T-helper 17 cell (primary cell): ENCODE results near the gene AFF3. TPM values are rescaled to one million over a fixed set of nuclear protein-coding genes. Genes with fewer than 3 reads are reported as not detected.

Source experiments
- ATAC-seq: fragments of 150-1000 bp; cut with Tn5 transposase; 2 replicates; pipeline ENCODE4 v1.10.0; 2021; ENCODE audit warnings: mild to moderate bottlenecking, moderate library complexity
- DNase-seq, 3 donors: peaks; one replicate each; pipeline versions ENCODE4 v3.0.0 to v3.0.0-alpha.2; 2020 to 2021
- H3K9me3 ChIP-seq: one replicate; pipeline ENCODE4 v1.7.0; 2013; ENCODE audit warnings: low read length, mild to moderate bottlenecking; ENCODE audit not compliant: control insufficient read depth, poor library complexity, severe bottlenecking
- H3K27ac Mint-ChIP-seq: one replicate; pipeline ENCODE4 v1.8.0; 2022; ENCODE audit warnings: mild to moderate bottlenecking, moderate library complexity, mixed read lengths
- H3K27me3 Mint-ChIP-seq: one replicate; pipeline ENCODE4 v1.8.0; 2022; ENCODE audit warnings: mixed read lengths
- H3K36me3 Mint-ChIP-seq: one replicate; pipeline ENCODE4 v1.8.0; 2022; ENCODE audit warnings: low read depth, mixed read lengths
- H3K4me1 Mint-ChIP-seq: one replicate; pipeline ENCODE4 v1.8.0; 2022; ENCODE audit warnings: mild to moderate bottlenecking, mixed read lengths
- H3K4me3 Mint-ChIP-seq: one replicate; pipeline ENCODE4 v1.8.0; 2022; ENCODE audit warnings: mild to moderate bottlenecking, moderate library complexity, mixed read lengths
- total RNA-seq, 4 donors: library from RNA in 2 of 4; stranded (reverse) in 2 of 4; gene quantifications; one replicate each; pipeline ENCODE4 v1.2.3 and lab custom pipeline; 2022 to 2026

The AFF3 gene
- total RNA-seq, 2 donors from 2014 or later, result 6.5 to 14.4 TPM

DNA sequence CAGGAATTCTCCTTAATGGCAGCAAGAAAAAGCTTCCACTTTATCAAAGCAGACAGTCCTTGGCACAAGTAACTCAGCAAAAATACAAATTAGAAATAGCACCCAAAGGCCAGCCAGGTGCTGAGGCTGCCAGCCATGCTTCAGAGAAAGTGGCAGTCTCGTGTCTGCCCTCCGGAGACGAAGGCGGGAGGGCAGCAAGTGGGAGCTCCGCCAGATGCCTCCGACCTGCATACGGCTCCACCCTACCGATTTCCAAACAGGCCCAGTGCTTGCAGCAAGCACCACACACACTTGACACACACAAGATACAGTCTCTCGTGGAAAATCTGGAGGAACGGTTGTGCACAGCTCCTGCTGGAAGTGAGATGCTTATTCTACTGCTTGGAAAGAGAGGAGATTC, 517.7 kb downstream of the AFF3 start:
- Mint-ChIP-seq H3K27me3 (peaks cover 11% of the 10 kb centered on the region), H3K4me1 (no peaks in the 10 kb centered on the region), H3K36me3 (no peaks in the 10 kb centered on the region), H3K4me3 (no peak overlapping the region), H3K27ac (no peak overlapping the region)
- DNase-seq, result no peak
- no peaks in the 10 kb centered on the region for H3K9me3 ChIP-seq
- no peak for ATAC-seq

DNA sequence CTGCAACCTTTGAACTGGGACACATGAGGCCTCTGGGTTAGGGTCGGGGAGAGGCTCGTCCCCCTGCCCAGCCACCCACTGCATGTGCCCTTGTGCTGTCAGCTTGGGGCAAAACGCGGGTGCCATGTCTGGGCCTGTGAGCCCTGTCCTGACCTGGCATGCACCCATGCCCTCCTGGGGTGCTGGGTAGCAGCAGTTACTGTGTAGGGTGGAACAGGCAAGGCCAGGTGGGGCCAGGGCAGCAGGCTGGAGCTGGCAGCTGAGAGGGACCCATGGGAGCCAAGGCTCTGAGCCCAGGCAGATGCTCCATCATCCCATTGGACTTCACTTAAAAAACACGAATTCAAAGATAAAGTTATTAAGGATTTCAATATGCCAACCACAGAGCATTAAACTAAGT, 518.8 kb downstream of the AFF3 start:
- DNase-seq (no peak), ATAC-seq (no peak)
- H3K27ac Mint-ChIP-seq, result no peak overlapping the region
- no peaks in the 10 kb centered on the region for H3K9me3 ChIP-seq
- H3K36me3 Mint-ChIP-seq, result no peaks in the 10 kb centered on the region
- peaks cover 2% of the 10 kb centered on the region for H3K4me1 Mint-ChIP-seq
- peaks cover 11% of the 10 kb centered on the region for H3K27me3 Mint-ChIP-seq
- no peak overlapping the region for H3K4me3 Mint-ChIP-seq

DNA sequence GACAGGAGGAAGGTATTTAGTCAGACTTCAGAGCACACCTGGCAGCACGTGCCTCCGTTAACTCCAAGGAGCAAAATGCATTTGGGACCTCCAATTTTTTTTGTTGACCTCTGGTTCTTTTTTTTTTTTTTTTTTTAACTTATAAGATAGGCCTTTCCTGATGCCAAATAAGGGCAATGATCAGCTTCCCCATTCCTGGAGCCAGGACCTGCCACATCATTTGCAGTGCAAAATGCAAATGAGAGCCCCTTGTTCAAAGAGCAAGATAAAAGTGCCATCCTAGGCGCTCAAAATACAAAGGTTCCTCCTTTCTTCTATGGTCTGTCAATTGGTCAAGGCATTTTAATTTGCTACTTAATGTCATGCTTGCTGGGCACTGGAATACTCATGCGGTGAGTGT, 519.4 kb downstream of the AFF3 start:
- DNase-seq, result no peak
- H3K9me3 ChIP-seq, result no peaks in the 10 kb centered on the region
- Mint-ChIP-seq H3K27me3 (peaks cover 11% of the 10 kb centered on the region), H3K4me3 (no peak overlapping the region), H3K36me3 (no peaks in the 10 kb centered on the region), H3K27ac (no peak overlapping the region), H3K4me1 (peaks cover 4% of the 10 kb centered on the region)
- ATAC-seq, result no peak

DNA sequence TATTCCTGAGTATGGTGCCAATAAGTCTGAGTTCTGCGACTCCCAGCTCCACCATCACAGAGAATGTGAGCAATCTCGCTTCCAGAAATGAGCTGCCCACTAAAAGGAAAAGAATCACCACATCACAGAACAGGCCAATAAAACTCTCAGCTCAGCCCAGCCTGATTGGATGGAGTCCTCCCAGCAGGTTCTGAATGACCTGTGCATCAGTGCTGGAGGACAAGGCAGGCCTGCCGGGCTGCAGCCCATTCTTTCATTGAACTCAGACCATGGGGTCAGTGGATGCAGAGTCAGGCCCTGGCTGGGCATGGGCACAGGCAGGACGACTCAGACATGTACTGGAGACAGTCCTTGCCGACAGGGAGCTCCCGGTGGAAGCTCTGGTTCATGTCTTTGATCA, 519.9 kb downstream of the AFF3 start:
- H3K27me3 Mint-ChIP-seq, result peaks cover 11% of the 10 kb centered on the region
- DNase-seq (no peak), ATAC-seq (no peak)
- H3K9me3 ChIP-seq, result no peaks in the 10 kb centered on the region
- no peaks in the 10 kb centered on the region for H3K36me3 Mint-ChIP-seq
- H3K4me3 Mint-ChIP-seq, result no peak overlapping the region
- H3K4me1 Mint-ChIP-seq, result peaks cover 4% of the 10 kb centered on the region
- no peak overlapping the region for H3K27ac Mint-ChIP-seq

DNA sequence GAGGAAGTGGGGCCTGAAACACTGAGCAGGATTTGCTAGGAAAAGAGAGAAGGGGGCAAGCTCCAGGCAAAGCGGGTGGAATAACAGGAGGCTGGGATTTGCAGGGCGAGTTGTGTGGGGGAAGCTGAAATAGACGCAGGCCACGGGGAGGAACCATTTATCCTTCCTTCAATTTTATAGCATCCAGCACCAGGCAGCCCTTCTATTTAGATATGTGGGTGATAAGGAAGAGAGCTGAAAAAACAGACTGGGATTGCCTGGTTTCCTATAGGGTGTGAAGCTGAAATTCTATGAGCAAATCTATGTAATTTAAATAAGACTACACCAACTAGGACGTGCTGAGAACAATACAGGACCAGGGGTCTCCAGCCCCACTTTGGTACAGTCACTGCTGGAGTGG, 520.6 kb downstream of the AFF3 start:
- no peak for DNase-seq
- Mint-ChIP-seq H3K36me3 (no peaks in the 10 kb centered on the region), H3K27ac (no peak overlapping the region), H3K4me3 (no peak overlapping the region), H3K4me1 (peaks cover 4% of the 10 kb centered on the region), H3K27me3 (peaks cover 11% of the 10 kb centered on the region)
- no peaks in the 10 kb centered on the region for H3K9me3 ChIP-seq
- no peak for ATAC-seq

DNA sequence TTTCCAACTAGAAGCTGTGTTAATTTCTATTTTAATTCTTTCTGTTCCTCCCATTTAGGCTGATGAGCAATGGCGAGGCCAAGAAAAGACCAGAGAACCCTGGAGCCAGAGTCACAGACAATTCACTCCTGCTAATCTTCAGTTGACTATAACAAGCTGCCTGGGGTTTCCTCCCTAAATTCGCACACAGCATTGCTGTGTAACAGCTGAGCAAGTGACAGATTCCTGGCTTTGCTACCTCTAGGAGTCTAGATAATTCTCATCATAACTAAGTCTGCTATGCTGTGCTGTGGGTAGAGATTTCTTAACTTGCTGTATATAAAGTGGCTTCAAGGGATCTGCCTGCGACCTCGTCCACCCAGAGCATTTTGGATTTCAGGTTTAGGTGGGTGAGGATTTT, 521.3 kb downstream of the AFF3 start:
- DNase-seq (no peak), ATAC-seq (no peak)
- Mint-ChIP-seq H3K4me3 (no peak overlapping the region), H3K27me3 (peaks cover 11% of the 10 kb centered on the region), H3K36me3 (no peaks in the 10 kb centered on the region), H3K4me1 (peaks cover 4% of the 10 kb centered on the region), H3K27ac (no peak overlapping the region)
- H3K9me3 ChIP-seq, result no peaks in the 10 kb centered on the region

DNA sequence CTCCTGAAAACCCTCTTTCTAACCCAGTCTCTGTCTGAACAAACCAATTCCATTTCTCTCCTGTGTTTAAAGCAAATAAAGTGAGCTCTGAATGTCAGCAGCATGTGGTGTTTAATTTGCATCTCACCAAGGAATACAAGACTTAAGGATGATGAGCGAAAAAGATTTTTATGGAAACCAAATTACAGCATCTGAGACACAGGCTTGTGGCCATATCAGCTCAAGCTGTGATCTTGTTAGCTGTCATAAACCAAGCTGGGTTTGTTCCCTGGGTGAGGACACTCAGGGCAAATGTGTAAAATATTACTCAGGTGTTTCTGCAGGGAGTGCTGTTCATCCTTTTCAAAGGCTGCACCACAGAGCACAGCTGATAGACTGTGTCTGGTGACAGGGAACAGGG, 523.2 kb downstream of the AFF3 start:
- Mint-ChIP-seq H3K27ac (no peak overlapping the region), H3K36me3 (no peaks in the 10 kb centered on the region), H3K4me3 (no peak overlapping the region), H3K27me3 (peaks cover 11% of the 10 kb centered on the region), H3K4me1 (peaks cover 4% of the 10 kb centered on the region)
- DNase-seq, result no peak
- no peak for ATAC-seq
- no peaks in the 10 kb centered on the region for H3K9me3 ChIP-seq

DNA sequence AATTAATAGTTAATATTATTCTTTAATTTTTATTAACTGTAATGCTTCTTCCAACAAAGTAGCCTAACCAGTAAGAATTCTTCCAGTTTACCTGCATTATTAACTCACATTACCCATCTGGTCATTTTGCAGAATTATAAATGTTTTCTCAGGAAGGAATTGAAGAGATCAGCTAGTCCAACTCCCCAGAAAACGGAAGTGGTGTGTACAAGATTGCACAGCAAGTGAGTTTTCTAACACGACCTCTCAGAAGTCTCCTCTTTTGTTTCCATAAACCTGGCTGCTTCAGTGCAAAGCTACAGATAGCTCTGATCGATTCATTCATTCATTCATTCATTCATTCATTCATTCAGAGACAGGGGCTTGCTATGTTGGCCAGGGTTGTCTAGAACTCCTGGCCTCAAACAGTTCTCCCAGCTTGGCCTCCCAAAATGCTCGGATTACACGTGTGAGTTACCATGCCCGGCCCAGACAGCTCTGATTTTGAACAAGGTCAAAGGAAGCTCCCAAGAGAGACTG, 523.8 kb downstream of the AFF3 start:
- Mint-ChIP-seq H3K36me3 (no peaks in the 10 kb centered on the region), H3K27me3 (peaks cover 15% of the 10 kb centered on the region), H3K4me3 (no peak overlapping the region), H3K27ac (no peak overlapping the region), H3K4me1 (peaks cover 4% of the 10 kb centered on the region)
- ATAC-seq (no peak), DNase-seq (no peak)
- H3K9me3 ChIP-seq, result no peaks in the 10 kb centered on the region

DNA sequence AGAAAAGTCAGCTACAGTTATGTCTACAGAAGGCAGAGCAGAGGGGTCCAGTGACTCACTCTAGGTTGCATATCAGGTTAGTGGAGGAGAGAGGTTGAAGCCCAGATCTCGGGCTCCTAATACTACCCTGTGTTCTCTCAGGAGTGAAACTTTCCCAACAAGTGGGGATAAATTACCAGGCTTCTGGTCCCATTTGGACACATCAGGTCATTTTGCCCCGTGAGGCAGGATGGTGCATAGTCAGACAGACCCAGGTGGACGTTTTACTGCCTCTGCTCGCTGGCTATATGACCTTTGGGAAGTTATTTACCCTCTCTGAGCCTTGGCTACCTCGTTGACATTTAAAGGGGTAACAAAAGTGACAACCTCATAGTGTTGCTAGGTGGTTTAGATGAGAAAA, 524.6 kb downstream of the AFF3 start:
- no peak overlapping the region for H3K4me3 Mint-ChIP-seq
- ATAC-seq (no peak), DNase-seq (no peak)
- no peaks in the 10 kb centered on the region for H3K9me3 ChIP-seq
- no peaks in the 10 kb centered on the region for H3K36me3 Mint-ChIP-seq
- peaks cover 15% of the 10 kb centered on the region for H3K27me3 Mint-ChIP-seq
- H3K4me1 Mint-ChIP-seq, result peaks cover 4% of the 10 kb centered on the region
- no peak overlapping the region for H3K27ac Mint-ChIP-seq

DNA sequence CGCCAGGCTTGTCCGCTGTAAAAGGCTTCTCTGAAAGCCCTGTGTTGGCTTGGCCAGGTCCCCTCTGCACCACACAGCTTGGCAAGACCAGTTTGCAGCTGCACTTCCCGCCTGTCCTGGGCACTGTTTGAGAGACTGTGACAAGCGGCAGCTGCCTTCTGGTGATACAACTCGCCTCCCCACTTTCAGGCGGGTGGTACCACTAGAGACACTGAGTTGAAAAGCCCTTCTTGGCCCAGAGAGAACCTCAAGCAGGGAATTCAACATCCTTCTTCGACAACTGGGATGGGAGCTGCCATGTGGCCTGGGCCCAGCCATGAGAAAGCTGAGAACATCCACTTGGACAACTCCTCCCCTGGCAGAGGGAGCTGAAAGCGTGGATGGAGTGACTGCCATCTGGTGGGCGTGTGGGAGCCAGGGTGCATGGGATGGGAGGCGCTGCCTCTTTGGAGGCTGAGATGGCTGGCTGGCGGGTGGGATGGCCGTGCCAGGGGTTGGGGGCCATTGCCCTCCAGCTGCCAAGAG, 527.1 kb downstream of the AFF3 start:
- Mint-ChIP-seq H3K27me3 (peaks cover 5% of the 10 kb centered on the region), H3K4me3 (no peak overlapping the region), H3K4me1 (peaks cover 4% of the 10 kb centered on the region), H3K27ac (no peak overlapping the region), H3K36me3 (no peaks in the 10 kb centered on the region)
- H3K9me3 ChIP-seq, result no peaks in the 10 kb centered on the region
- ATAC-seq (no peak), DNase-seq (no peak)

DNA sequence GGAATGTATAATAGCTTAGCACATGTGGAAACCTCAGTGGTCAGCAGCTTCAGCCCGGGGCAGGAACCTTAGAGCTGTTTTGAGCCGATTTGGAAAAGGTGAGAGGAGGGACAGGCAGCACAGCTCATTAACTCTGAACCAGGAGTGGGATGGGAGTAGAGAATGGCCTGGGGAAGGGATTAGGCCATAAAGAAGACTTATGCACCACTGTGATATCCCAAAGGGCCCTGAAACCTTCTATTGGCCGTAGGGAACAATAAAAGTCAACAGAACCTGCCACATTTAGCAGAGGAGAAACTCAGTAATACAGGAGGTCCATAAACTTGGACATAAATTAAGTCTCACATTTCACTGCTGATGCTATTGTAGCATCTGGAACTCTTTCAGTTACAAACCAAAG, 528.4 kb downstream of the AFF3 start:
- Mint-ChIP-seq H3K4me1 (peaks cover 4% of the 10 kb centered on the region), H3K27me3 (peaks cover 5% of the 10 kb centered on the region), H3K27ac (no peak overlapping the region), H3K4me3 (no peak overlapping the region), H3K36me3 (no peaks in the 10 kb centered on the region)
- H3K9me3 ChIP-seq, result no peaks in the 10 kb centered on the region
- no peak for DNase-seq
- ATAC-seq, result no peak

DNA sequence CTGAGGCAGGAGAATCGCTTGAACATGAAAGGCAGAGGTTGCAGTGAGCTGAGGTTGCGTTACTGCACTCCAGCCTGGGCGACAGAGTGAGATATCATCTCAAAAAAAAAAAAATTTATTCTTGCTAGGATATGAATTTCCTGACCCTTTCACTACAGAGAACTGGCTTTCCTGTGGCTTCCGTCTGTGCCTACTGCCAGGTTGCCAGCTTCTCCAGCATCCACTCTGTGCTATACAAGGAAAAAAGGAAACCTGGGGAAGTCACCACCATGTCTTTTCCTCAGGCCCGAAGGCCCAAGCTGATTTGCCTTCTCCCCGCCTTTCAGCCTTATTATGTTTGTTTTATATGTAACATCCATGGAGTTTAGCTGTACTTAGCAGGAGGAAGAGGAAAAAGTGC, 530.6 kb downstream of the AFF3 start:
- no peak overlapping the region for H3K27ac Mint-ChIP-seq
- DNase-seq, result no peak
- no peaks in the 10 kb centered on the region for H3K4me1 Mint-ChIP-seq
- ATAC-seq, result no peak
- H3K27me3 Mint-ChIP-seq, result peaks cover 5% of the 10 kb centered on the region
- no peaks in the 10 kb centered on the region for H3K36me3 Mint-ChIP-seq
- no peak overlapping the region for H3K4me3 Mint-ChIP-seq
- H3K9me3 ChIP-seq, result no peaks in the 10 kb centered on the region

DNA sequence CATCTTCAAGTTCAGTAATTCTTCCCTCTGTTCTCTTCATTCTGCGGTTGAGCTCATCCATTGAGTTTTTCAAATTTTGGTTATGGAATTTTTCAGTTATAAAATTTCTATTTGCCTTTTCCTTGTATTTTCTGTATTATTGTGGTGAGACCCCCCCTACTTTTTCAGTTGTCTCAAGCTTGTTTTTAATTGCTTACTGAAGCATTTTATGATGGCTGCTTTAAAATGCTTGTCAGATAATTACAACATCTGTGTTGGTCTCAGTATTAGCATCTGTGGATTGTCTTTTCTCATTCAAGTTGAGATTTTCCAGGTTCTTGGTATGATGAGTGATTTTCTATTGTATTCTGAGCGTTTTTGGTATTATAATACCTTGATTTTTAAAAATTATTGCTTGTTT, 531.4 kb downstream of the AFF3 start:
- Mint-ChIP-seq H3K36me3 (no peaks in the 10 kb centered on the region), H3K27me3 (peaks cover 5% of the 10 kb centered on the region), H3K4me3 (no peak overlapping the region), H3K27ac (no peak overlapping the region), H3K4me1 (no peaks in the 10 kb centered on the region)
- ATAC-seq (no peak), DNase-seq (no peak)
- H3K9me3 ChIP-seq, result no peaks in the 10 kb centered on the region

DNA sequence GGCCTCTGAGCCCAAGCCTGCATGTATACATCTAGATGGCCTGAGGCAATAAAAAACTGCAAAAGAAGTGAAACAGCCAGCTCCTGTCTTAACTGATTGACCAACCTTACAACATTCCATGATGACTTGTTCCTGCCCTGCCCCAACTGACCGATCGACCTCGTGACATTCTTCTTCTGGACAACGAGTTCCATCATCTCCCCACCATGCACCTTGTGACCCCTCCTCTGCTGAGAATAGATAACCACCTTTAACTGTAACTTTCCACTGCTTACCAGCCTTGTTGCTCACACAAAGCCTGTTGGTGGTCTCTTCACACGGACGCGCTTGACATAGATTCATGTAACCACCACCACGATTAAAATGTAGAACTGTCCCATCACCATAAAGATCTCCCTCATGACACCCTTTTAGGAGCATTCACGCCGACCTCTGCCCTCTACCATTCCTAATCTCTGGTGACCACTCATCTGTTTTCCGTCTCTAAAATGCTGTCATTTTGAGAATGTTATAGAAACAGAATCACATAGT, 532.5 kb downstream of the AFF3 start:
- no peaks in the 10 kb centered on the region for H3K9me3 ChIP-seq
- H3K4me1 Mint-ChIP-seq, result no peaks in the 10 kb centered on the region
- H3K36me3 Mint-ChIP-seq, result no peaks in the 10 kb centered on the region
- DNase-seq (no peak), ATAC-seq (no peak)
- no peak overlapping the region for H3K4me3 Mint-ChIP-seq
- no peak overlapping the region for H3K27ac Mint-ChIP-seq
- peaks cover 11% of the 10 kb centered on the region for H3K27me3 Mint-ChIP-seq
